ENCODE measurements around the gene GSDME. TPM values are rescaled to one million over a fixed set of nuclear protein-coding genes. Genes with fewer than 3 reads are reported as not detected.

GSDME gene
- total and polyA plus RNA-seq, 9 donors = 14.3 to 37.0 (median 29.2) TPM

DNA sequence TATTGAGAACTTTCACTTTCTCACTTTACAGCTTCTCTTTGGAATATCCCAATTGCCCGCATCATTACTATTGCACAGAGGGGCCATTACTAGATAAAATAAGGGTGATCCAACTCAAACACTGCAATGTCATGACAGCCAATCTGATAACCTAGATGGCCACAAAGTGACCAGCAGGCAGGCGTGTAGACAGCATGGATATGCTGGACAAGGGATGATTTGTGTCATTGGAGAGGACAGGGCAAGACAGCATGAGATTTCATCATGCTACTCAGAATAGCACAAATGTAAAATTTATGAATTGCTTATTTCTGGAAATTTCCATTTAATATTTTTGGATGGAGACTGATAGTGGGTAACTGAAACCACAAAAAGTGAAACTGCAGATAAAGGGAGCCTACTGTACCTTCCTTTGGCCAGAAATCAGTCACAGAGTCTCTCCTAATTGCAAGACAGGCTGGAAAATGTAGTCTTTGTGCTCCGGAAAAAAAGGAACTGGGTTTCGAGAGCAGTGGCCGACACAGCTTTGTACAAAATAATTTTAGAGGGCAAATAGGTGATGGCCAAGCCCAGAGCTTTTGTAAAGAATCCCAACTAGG is 6.1 kb upstream of the GSDME start:
- intact Hi-C loops (cut with DNase I) = no loop called here
- WGBS, 3 donors = 52 to 58% (median 52%) methylated on average over 5 of the region's 5 CpGs
- no peak for DNase-seq

GRCh38 chr7:24762771-24763170 is 5.5 kb upstream of the GSDME start:
- Histone ChIP-seq H3K27ac (no peak overlapping the region), H3K4me1 (ENCODE audit: insufficient read depth) (no peaks in the 10 kb centered on the region), H3K36me3 (no peaks in the 10 kb centered on the region), H3K9me3 (no peaks in the 10 kb centered on the region), H3K4me3 (no peak overlapping the region), H3K27me3 (no peaks in the 10 kb centered on the region)
- no peak for TF ChIP-seq POLR2A (IDR thresholded peaks at IDR 0.05)
- no peak for TF ChIP-seq EP300 (IDR thresholded peaks at IDR 0.05)
- TF ChIP-seq, protein P1, sequence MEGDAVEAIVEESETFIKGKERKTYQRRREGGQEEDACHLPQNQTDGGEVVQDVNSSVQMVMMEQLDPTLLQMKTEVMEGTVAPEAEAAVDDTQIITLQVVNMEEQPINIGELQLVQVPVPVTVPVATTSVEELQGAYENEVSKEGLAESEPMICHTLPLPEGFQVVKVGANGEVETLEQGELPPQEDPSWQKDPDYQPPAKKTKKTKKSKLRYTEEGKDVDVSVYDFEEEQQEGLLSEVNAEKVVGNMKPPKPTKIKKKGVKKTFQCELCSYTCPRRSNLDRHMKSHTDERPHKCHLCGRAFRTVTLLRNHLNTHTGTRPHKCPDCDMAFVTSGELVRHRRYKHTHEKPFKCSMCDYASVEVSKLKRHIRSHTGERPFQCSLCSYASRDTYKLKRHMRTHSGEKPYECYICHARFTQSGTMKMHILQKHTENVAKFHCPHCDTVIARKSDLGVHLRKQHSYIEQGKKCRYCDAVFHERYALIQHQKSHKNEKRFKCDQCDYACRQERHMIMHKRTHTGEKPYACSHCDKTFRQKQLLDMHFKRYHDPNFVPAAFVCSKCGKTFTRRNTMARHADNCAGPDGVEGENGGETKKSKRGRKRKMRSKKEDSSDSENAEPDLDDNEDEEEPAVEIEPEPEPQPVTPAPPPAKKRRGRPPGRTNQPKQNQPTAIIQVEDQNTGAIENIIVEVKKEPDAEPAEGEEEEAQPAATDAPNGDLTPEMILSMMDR (IDR thresholded peaks at IDR 0.05) = no peak
- DNase-seq = no peak
- intact Hi-C loops (cut with DNase I) = no loop called here
- 56 to 63% (median 62%) methylated on average over 7 of the region's 7 CpGs for WGBS, 3 donors

More for the DNA sequence above, 6.1 kb upstream of the GSDME start:
- no peak overlapping the region for H3K4me3 ChIP-seq
- no peak overlapping the region for H3K27ac ChIP-seq
- no peaks in the 10 kb centered on the region for H3K4me1 ChIP-seq (ENCODE audit: insufficient read depth)
- no peaks in the 10 kb centered on the region for H3K27me3 ChIP-seq
- no peaks in the 10 kb centered on the region for H3K36me3 ChIP-seq
- no peak for TF ChIP-seq POLR2A (IDR thresholded peaks at IDR 0.05)
- TF ChIP-seq EP300 (IDR thresholded peaks at IDR 0.05) = no peak
- TF ChIP-seq, protein P1 (IDR thresholded peaks at IDR 0.05) = no peak
- no peaks in the 10 kb centered on the region for H3K9me3 ChIP-seq

- Histone ChIP-seq H3K27ac (no peak overlapping the region), H3K4me1 (ENCODE audit: insufficient read depth) (no peaks in the 10 kb centered on the region), H3K4me3 (no peak overlapping the region), H3K27me3 (no peaks in the 10 kb centered on the region), H3K9me3 (no peaks in the 10 kb centered on the region), H3K36me3 (no peaks in the 10 kb centered on the region)
- DNase-seq = no peak
- TF ChIP-seq EP300 (IDR thresholded peaks at IDR 0.05) = no peak
- TF ChIP-seq, protein P1 (IDR thresholded peaks at IDR 0.05) = no peak
- TF ChIP-seq POLR2A (IDR thresholded peaks at IDR 0.05) = no peak
- 81 to 89% (median 83%) methylated on average over 1 of the region's 1 CpG for WGBS, 3 donors
- intact Hi-C loops (cut with DNase I) = no loop called here
These were observed 3.7 kb upstream of the GSDME start for GRCh38 chr7:24760968-24761367.

GRCh38 chr7:24756545-24757352 is 515 bp downstream of the GSDME start:
- Histone ChIP-seq H3K9me3 (no peaks in the 10 kb centered on the region), H3K4me1 (ENCODE audit: insufficient read depth) (no peaks in the 10 kb centered on the region), H3K27me3 (no peaks in the 10 kb centered on the region), H3K4me3 (peak overlapping the region; percentile 81), H3K27ac (peak overlapping the region; percentile 92 to 98), H3K36me3 (no peaks in the 10 kb centered on the region)
- DNase-seq = peak in 4 of 5 donors; percentile 68 to 79 (median 76)
- no peak for TF ChIP-seq EP300 (IDR thresholded peaks at IDR 0.05)
- TF ChIP-seq POLR2A (IDR thresholded peaks at IDR 0.05) = no peak
- TF ChIP-seq, protein P1 (IDR thresholded peaks at IDR 0.05) = no peak
- intact Hi-C loops (cut with DNase I) = no loop called here
- 3 to 5% (median 5%) methylated on average over 48 to 54 of the region's 54 CpGs for WGBS, 3 donors
